Suprapubic skin (tissue), 3 donors: Measurements from ENCODE around the gene RYR3.

Experiments used
- CTCF ChIP-seq, 2 donors: fragments of 200-600 bp in 1 of 2; fragments of 450-650 bp in 1 of 2; sonication (generic) in 1 of 2; IDR thresholded peaks; one replicate each; pipeline ENCODE4 v1.5.1; 2016 to 2019; ENCODE audit warnings: antibody characterized with exemption in 2 of 2, mild to moderate bottlenecking in 1 of 2, moderate library complexity in 1 of 2
- POLR2AphosphoS5 ChIP-seq, 3 donors: sonication (generic); formaldehyde crosslinking; IDR thresholded peaks; one replicate each; pipeline ENCODE4 v1.6.1; 2017; ENCODE audit warnings: antibody characterized with exemption in 3 of 3

GRCh38 chr15:33322091-33322490 lies 11.3 kb downstream of the RYR3 start:
- TF ChIP-seq CTCF (IDR thresholded peaks at IDR 0.05) (no peak), POLR2AphosphoS5 (IDR thresholded peaks at IDR 0.05) (no peak)
